Activated CD8-positive, alpha-beta memory T cell treated with anti-CD3 and anti-CD28 coated beads, Interleukin-2, amount 50 U/mL, for 48 hours (primary cell): ENCODE measurements around the gene TRIM65.
"Not testable (repeated sequence)": the region's sequence is repeated elsewhere in the genome, so short reads cannot be mapped to it uniquely, and the experiment has no call there.

Experiments
- DNase-seq: peaks from one replicate; pipeline ENCODE4 v3.0.0-alpha.2; 2020

TRIM65 gene

GRCh38 chr17:75895370-75896155, 1.2 kb downstream of the TRIM65 start:
- no peak for DNase-seq

DNA sequence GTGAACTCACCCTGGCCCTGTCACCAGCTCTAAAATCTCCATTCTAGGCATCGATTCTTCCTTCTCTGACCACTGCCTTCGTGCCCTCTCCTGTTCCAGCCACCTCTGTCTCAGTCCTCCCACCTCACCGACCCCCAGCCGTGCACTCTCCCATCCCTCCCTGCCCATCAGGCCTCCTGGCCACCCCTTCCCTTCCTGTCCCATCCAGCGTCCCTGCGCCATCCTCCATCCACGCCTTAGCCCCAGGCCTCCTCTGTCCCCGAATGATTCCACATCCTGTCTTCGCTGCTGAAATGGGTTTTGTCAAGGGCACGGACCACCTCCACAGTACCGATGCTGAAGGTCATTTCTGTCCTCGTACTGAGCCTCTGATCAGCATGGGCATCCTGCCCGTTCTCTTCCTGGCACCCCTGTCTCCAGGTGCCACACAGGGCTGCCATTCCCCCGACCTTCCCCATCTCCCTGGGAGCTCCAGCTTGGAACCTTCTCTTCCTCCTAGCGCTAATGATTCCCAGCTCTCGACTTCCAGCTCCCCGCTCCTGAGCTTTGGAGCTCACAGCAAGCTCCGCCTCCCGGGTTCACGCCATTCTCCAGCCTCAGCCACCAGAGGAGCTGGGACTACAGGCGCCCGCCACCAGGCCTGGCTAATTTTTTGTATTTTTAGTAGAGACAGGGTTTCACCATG, 2.6 kb downstream of the TRIM65 start:
- no peak for DNase-seq

DNA sequence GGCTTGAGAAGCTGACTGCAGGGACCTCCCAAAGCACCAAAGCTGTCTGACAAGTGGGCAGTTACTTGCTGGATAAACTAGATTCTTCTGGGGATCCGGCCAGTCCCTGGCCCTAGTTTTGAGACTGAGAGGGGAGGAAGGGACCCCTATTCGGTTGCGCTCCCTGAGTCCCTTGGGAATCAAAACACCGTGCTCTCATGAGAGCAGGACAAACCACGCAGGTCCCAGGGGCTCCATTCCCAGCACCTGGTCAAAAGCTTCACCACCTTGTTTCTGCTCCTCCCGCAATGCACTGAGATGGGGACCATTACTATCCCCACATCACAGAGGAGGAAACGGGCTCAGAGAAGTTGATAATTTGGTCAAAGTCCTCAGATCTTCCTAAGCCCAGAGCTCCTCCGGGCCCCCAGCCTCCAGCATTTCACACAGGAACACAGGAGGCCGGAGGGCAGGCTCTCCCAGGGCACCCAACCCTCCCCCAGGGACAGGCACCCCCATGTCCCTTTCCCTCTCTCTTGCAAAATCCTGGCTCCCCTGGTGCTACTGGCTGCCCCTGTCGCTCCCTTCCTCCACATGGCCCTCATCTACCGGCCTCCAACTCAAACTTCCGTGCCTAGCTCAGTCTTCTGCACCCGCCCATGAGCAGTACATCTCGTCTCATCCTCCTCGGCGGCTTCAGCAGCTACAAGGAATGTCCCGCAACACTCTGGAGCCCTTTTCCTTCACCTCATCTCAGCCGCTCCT, 3.3 kb downstream of the TRIM65 start:
- DNase-seq: no peak

DNA sequence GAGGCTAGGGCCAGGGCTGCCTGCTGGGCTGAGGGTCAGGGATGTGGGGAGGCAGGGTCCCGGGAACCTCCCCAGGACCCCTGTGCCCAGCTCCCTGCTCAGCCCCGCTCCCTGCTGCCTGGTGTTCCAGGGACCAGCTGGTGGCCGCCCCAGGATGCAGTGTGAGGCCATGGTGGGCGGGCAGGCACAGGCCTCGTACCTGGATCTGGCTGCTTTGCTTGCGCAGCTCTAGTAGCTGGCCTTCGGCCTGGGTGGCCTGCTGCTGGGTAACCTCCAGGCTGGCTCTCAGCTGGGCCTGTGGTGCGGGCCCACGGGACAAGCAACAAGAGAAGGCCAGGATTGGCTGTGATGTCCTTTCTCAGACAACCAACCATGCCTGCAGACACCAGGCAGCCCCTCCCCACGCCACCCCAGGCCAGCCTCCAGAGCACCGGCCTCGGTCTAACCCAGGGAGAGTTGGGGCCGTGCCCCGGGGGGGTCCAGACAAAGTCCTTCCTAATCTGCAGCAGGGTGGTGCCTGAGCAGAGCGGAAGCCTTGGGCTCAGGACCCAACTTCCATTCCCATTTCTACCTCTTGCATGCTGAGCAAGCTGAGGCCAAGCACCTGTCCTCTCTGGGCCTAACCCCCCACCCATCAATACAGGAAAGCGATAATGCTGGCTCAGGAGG, 4.1 kb downstream of the TRIM65 start:
- DNase-seq: no peak

DNA sequence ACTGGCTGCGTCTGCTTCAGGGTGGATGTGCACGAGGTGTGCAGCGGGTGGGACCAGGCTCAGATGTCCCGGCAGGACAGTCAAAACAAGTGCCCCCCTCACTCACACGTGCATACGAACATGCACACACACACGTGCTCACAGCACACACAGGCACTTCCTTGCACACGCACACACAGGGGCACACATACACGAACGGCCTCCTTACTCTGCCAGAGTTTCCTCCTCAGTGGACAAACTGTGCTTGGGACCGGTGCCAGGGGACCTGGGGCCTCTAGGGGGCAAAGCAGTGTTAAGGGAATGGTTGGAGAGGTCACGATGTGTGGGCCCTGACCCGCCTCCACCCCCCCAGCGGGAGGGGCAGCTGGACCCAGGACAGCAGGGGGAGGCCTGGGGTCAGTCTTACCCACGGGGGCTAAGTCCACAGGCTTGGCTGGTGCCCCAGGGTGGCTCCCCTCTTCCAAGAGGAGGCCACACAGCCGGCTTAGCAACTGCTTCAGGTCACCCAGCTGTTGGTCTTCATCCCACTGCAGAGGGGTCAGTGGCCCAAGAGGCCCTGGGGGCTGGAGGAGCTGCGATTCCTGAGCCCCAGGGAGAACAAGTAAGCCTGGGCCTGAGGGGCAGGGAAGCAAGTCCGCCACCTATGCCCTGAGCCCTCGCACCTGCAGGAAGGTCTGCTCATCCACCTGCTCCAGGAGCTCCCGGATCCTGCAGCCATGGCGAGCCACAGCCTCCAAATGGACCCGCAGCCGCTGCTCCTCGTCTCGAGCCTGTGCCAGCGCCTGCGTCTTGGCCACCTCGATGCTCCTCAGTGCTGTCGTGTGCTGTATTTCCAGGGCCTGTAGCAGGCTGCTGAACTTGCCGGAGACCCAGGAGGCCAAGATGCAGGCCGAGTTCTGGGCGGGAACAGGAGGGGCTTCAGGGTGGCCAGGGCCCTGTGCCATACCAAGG, 4.9 kb downstream of the TRIM65 start:
- no peak for DNase-seq

DNA sequence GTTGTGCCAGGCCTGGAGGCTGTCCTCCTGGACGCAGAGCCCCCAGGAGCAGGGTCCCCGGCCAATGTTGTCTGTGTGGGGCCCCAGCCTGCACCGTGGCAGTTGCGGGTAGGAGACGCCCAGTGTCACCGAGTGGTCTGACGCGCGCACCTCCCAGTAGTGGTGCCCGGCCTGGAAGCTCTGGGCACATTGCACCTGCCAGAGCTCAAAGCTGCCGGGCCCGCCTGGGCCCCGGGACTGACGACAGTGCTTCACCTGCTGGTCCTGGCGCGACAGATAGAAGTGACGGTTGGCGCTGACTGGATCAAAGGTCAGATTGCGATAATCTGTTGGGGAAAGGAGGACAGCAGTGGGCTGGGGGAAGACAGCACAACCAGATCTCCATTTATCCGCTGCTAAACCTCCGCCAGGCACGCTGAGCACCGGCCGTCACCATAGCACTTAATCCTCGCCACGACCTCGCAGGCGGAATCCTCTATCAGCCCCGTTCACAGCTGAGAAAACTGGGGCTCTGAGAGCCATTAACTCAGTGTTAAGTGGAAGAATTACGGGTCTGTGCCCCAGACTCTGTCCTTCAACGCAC, 5.6 kb downstream of the TRIM65 start:
- DNase-seq: no peak

DNA sequence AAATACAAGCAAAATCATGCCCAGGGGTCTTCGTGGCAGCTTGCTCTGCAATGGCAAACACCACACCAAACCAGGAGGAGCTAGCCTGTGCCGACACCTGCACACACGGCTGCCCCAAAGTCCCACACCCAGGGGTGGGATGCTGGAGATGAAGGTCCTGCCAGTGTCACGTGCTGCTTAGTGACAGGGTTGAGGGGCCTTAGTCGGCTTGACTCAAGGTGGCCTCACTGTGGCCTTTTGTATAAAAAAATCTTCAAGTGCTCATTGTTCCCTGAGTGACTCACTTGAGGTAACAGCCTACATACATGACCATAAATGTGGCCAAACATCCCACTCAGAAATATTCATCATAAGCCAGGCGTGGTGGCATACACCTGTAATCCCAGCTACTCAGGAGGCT, 7.3 kb downstream of the TRIM65 start:
- no peak for DNase-seq

DNA sequence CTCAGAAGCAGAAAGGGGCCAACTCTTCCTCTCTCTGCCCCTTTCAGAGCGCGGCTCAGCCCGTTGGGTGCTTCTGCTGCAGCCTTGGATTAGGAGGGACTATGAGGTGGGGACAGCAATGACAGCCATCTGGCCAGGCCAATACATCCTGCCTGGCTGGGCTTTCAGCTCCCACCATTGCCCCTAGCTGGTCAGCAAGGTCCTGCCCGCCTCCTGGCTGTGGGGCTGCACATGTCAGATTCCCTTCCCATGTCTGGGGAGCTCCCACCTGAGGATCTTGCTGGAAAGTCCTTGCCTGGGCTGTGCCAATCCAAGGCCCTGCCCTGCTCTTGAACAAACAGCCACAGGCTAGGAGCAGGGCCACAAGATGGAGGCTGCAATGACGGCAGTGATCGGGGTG, 8.3 kb downstream of the TRIM65 start:
- DNase-seq: no peak

GRCh38 chr17:75885860-75886259, 10.9 kb downstream of the TRIM65 start:
- DNase-seq: not testable (repeated sequence)

DNA sequence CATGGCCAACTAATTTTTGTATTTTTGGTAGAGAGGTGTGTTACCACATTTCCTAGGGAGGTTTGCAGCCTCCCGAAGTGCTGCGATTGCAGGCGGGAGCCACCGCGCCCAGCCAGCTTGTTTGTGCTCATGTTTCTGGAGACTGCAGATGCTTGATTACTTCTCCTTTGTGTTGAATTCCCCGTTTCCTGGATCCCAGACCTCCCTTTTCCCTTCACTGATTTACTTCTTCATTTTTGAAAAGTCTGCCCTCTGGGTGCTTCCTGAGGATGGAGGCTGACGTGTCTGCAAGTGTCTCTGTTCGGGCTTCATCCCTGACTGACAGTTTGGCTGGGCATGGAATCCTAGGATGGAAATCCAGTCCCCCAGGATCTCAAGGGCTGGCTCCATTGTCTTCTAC, 11.3 kb downstream of the TRIM65 start:
- DNase-seq: no peak

DNA sequence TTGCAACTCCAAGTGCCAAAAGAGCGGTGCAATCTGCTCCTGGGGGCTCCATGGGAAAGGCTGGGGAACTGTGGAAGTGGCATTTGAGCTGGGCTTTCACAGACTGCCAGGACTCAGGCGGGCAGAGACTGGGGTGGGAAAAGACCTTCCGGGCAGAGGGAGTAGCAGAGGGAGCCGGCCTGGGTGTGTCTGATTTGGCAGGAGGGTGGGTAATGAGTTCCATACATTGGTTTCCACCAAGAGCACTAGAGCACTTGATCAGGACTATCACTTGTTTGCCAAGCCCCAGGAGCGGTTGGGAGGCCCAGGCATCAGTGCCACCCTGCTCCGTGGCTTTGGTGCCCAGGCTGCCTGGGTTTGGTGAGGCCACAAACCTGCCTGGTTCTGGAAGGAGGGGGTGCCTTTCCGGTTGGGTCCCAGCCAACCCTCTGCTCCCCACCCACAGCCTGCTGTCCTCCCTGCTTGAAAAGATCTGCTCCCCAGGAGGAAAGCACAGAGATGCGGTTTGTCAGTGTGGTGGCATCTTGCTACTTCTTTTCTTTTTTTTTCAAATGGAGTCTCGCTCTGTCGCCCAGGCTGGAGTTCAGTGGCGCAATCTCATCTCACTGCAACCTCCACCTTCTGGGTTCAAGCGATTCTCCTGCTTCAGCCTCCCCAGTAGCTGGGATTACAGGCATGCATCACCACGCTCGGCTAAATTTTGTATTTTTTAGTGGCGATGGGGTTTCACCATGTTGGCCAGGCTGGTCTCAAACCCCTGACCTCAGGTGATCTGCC, 14.9 kb downstream of the TRIM65 start:
- DNase-seq: no peak

DNA sequence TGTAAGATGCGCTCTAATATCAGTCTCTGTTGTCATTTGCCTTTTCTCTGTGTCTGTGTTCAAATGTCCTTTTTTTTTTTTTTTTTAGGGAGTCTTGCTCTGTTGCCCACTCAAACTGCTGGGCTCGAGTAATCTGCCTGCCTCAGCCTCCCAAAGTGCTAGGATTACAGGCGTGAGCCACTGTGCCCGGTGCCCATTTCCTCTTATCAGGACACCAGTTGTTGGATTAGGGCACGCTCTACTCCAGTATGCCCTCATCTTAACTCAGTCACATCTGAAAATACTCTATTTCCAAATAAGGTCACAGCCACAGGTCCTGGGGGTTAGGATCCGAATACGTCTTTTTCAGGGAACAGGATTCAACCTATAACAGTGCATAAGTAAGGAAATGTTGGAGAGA, 16.5 kb downstream of the TRIM65 start:
- DNase-seq: no peak

GRCh38 chr17:75878174-75878998, 18.4 kb downstream of the TRIM65 start, which contains the start of gene TRIM47:
TSS of gene TRIM47 (minus strand) at chr17:75878581. CDS start at chr17:75878548, 33 bp downstream.
- DNase-seq: peak; percentile 72

- peak; percentile 85 for DNase-seq
Measured at GRCh38 chr17:75877752-75878173, 19.0 kb downstream of the TRIM65 start.

- peak; percentile 79 for DNase-seq
Measured at GRCh38 chr17:75876938-75877751, 19.6 kb downstream of the TRIM65 start.

DNA sequence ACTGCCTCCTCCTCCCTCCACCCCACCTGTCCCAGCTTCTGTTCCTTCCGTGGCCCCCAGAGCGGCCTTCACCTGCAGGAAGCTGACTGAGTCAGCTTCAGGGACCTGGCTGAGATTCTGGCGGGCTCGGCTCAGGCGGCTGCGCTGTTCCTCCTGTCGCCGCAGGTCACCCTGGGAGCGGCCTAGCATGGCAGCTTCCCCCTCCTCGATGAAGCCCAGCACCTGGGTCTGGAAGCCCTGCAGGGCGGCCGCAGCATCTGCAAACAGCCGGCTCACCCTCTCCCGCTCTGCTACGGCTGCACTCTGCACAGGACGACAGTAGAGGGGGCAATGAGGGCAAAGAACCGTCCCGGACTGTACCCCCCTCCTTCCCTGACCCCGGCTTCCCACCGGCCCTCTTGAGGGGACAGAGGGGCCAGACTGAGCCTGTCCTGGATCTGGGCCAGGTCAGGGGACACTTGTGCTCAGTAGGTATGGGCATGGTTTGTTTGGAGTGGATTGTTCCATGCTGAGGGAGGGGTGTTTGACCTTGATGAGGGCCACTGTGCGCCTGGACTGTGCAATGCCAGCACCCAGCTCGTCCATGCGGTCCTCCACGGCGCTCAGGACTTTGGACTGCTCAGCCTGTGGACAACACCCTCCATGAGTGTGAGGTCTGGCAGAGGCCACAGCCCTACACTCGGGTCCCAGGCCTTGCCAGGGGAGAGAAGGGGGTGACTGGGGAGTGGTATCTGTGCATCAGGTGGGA, 20.4 kb downstream of the TRIM65 start:
- peak; percentile 85 for DNase-seq

DNA sequence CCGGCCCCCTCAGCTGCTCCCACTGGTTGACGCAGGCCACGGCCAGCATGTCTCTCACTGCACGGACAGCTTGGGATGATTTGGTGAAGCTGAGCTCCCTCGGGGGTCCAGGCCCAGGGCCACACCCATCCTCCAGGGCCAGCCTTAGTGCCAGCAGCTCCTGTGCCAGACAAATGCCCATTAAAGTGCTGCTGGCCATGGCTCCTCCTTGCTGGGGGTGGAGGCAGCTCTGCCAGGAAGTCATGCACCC, 20.9 kb downstream of the TRIM65 start:
- DNase-seq: no peak

GRCh38 chr17:75875182-75875939, 21.4 kb downstream of the TRIM65 start:
- DNase-seq: no peak
